Left kidney (tissue), 2 donors: ENCODE results near the gene ZC3HAV1. TPM values are rescaled to one million over a fixed set of nuclear protein-coding genes. Genes with fewer than 3 reads are reported as not detected.
A peak's percentile ranks its signal among the peaks of the same experiment; 100 is the strongest.
"Not testable (repeated sequence)": the region's sequence is repeated elsewhere in the genome, so short reads cannot be mapped to it uniquely, and the experiment has no call there.

Experiments used
- DNase-seq: peaks from one replicate; pipeline ENCODE4 v3.0.0-alpha.2; 2013
- polyA plus RNA-seq: library from polyadenylated mRNA; unstranded; fragments of 120-200 nt; gene quantifications from one replicate; pipeline ENCODE4 v1.2.1, GENCODE V29; 2013; ENCODE audit not compliant: insufficient read length

Gene ZC3HAV1
- polyA plus RNA-seq, 1 donor: 19.2 TPM

DNA sequence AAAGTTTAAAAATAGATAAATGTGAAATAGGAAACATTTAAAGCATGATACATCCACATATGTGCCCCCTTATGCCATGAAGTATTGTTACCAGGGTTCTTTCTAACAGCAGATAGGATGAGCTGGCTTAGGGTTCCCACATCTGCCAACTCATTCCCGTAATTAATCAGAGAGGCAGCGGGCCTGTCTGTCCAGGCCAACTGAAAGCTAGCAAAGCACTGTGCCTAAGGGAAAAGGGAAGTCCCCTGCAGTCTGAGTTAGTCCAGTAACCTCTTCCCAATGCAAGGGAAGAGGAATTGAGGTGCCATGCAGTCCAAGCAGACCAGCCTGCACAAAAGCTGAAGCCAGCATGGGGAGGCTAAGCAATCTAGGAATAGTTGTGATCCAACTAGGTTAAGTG, 55.4 kb downstream of the ZC3HAV1 start:
- DNase-seq: no peak

DNA sequence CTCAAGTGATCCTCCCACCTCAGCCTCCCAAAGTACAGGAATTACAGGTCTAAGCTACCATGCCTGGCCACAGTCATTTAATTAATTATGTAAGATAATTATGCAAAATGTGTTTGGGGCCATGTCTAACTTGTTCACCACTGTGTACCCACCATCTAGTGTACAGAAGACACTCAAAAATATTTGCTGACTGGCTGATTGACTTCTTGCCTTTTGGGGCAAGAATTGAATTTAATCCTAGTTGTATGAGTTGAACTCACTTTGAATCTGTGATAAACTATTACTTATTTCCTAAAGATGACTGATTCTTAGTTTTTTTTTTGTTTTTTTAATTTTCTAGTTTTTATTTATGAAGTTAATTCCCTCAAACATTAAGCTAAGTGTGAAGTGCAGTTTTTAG, 57.9 kb downstream of the ZC3HAV1 start:
- no peak for DNase-seq

GRCh38 chr7:139049936-139050335, 59.6 kb downstream of the ZC3HAV1 start:
- DNase-seq: no peak

DNA sequence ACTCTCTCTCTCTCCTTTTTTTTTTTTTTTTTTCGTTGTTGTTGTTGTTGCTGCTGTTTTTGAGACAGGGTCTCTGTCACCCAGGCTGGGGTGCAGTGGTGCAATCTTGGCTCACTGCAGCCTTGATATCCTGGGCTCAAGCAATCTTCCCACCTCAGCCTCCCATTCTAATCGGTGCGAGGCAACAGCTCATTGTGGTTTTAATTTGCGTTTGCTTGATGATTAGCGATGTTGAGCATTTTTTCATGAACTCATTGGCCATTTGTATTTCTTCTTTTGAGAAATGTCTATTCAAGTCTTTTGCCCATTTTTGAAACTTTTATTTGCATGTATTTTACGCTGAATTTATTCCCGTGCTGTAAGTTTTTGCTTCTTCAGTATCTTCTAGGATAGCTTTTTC, 60.4 kb downstream of the ZC3HAV1 start:
- DNase-seq: no peak

DNA sequence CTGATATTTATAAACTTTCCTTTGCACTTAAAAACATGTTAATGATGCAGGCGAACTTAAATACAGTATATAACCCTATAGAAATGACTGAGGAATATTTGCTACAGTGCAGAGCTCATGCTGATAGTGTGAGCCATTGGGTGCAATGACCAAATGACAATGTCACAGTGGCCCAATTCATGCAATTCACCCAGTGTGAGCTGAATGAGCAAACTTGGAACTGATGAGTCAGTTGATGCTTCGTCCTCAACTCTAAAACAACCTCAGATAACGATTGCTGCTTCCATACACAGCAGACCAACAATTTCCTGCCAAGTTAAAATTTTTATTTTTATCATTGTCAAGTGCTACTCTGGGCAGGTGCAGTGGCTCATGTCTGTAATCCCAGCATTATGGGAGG, 61.5 kb downstream of the ZC3HAV1 start:
- DNase-seq: no peak

DNA sequence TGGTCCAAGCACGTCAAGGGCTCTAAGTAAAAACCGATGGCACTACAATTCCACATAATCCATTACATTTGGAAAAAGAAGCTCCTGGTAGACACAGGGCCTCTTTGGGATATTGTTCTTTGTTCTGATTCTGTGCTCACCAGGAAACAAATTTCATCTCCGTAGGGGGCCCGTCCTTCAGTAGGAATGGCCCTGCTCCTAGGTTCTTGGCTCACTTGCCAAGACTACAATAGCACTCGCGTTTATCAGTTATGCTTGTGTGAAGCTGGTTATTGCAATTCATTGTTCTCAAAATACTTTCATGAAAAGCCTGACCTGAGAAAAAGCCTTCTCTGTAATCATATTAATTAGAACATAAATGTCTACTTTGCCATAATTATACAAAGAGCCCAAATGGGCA, 63.4 kb downstream of the ZC3HAV1 start:
- DNase-seq: no peak

GRCh38 chr7:139044813-139045794, 64.4 kb downstream of the ZC3HAV1 start:
- no peak for DNase-seq

DNA sequence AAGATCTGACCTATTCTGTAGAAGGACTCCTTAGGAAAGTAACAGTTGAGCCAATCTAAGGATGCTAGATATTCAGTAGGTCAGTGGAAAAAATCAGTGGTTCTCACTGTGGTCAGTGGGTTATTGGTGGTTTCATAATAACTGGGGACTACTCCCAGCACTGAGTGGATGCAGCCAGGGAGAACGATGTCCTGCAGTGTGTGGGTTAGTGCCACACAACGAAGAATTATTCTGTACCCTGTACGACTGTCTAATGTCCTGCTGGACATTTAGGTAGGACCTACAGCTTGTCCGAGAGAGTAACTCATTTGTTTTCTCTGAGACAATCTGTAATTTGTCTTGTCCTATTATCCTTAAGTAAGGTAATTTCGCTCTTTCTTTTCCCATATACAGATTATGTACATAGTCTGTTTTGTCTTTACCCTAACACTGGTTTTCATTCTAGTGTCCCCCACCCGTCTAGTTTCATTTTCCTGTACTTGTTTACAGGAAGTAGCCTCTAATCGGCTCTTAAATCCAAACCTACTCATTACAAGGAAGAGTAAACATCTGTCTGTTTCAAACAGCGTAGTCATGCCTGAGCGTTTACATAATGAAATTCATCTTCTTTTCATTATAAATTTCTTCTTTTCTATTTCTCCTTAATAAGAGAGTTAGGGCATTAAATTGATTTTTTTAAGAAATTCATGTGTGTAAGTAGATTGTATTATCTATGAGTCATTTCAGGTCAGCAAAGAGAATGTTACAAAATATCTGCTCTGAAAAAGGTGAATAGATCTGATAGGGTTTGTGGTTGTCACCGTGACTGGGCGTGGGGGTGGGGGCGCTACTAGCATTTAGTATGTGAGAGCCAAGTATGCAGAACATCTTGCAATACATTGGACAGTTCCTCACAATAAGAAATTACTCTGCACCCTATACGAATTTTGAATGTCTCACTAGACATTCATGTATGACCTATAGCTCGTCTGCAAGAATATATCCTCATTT, 65.4 kb downstream of the ZC3HAV1 start:
- no peak for DNase-seq

GRCh38 chr7:139041378-139042085, 68.0 kb downstream of the ZC3HAV1 start:
- no peak for DNase-seq

DNA sequence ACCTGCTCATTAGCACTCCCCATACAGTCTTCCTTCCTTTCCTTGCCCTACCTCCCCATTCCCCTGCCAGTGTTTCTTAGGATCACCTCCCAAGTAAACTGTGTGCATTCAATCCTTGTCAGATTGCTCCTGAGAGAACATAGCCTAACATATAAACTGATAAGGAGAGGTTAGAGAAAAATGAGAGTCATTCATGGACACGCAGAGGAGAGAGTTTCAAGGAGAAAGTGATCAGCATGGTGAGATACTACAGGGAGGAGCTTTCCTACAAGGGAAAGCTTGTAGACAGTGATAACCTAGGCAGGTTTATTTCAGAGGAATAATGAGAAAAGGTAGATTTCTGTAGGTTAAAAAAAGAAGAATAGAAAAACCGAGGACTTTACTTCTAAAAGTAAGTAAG, 70.8 kb downstream of the ZC3HAV1 start:
- no peak for DNase-seq

GRCh38 chr7:139036901-139037300, 72.6 kb downstream of the ZC3HAV1 start:
- DNase-seq: no peak

GRCh38 chr7:139035586-139036353, 73.8 kb downstream of the ZC3HAV1 start, which contains the start of gene ZC3HAV1L:
ZC3HAV1L (minus strand) TSS chr7:139036042; CDS start chr7:139036017, 25 bp downstream.
- peak; percentile 79 for DNase-seq

DNA sequence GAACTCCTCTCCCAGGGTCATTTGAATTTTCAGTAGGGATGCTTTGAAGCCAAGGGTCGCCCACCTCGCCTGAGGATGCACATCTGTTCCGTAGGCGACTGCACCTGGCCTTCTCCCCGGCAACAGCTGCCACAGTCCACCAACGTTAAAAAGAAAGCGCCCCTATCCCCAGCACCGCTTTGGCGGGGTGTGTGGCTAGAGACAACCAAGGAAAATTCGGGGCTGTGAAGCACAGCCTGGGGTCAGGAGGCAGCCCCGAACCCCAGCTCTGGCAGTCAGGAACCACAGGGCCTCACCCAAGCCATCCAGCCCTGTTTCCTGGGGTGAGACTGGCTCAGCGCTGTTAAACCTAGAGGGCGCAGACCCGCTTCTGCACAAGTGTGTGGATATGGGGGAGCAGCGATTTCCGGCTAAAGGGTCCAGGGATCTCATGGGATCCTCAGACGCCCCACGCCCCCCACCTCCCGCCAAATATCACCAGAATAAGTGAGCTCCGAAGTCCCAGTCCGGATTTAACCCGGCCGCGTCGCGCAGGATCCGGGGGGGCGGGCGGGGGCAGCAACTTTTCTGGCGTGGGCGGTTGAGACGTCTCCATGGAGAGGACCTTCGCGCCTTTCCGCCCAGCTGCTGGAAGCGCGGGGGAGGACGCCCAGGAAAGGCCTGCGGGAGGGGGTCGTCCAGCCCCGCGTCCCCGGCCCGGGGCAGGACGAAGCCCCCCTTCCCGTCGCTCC, 74.5 kb downstream of the ZC3HAV1 start:
- peak; percentile 57 for DNase-seq

- no peak for DNase-seq
These were observed 75.2 kb downstream of the ZC3HAV1 start for GRCh38 chr7:139034336-139034735.

DNA sequence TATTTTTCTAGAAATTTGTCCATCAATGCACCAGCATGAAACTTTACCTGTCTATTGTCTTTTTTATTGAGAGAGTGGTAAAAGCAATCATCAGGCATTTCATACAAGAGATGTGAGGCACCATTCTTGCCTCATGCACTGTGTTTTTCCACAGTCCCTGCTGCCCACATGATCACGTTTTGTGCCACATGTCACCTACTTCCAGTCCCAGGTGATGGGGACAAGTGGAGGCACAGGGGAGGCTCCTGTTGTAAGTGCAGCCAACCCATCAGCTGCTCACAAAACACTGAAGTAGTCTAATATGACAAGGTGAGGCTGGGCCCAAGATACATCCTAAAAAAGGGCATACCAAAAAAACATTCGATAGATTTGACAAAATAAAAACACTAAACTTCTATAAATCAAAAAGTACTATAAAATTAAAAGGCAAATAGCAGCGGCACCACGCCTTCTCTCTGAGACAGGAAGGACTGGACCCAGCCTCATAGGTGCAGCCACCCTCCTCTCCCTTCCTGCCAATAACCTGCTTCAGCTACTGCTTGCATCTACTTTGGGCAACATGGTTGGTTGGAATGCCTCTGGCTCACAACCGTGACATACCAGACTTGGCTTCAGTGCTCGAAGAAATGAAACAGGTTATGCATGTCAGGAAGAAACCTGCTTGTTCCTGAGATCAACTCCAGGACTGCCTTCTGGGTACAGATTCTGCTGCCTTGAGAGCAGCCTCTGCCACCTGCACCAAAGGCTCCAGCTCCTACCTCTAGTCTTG, 76.0 kb downstream of the ZC3HAV1 start:
- peak; percentile 33 for DNase-seq

DNA sequence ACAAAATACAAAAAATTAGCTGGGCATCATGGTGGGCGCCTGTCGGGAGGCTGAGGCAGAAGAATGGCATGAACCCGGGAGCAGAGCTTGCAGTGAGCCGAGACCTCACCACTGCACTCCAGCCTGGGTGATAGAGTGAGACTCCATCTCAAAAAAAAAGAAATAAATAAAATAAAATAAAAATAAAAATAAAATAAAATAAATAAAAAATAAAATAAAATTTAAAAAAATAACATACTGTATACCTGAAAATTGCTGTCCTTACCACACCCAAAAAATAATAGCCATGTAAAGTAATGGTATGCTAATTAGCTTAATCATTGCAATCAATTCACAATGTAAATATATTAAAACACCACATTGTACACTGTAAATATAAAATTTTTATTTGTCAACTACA, 77.0 kb downstream of the ZC3HAV1 start:
- no peak for DNase-seq

- DNase-seq: no peak
These were observed 80.2 kb downstream of the ZC3HAV1 start for GRCh38 chr7:139029353-139029752.

- no peak for DNase-seq
These were observed 83.0 kb downstream of the ZC3HAV1 start for GRCh38 chr7:139026551-139026950.

DNA sequence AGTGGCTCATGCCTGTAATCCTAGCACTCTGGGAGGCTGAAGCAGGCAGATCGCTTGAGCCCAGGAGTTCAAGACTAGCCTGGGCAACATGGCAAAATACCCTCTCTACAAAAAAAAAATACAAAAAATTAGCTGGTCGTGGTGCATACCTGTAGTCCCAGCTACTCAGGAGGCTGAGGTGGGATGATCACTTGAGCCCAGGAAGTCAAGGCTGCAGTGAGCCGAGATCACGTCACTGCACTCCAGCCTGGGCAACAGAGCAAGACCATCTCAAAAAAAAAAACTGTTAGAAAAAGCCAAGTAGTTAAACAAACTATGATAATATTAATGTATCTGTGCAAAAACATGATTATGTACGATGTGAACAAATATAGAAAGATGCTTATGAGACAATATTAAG, 83.7 kb downstream of the ZC3HAV1 start:
- not testable (repeated sequence) for DNase-seq

DNA sequence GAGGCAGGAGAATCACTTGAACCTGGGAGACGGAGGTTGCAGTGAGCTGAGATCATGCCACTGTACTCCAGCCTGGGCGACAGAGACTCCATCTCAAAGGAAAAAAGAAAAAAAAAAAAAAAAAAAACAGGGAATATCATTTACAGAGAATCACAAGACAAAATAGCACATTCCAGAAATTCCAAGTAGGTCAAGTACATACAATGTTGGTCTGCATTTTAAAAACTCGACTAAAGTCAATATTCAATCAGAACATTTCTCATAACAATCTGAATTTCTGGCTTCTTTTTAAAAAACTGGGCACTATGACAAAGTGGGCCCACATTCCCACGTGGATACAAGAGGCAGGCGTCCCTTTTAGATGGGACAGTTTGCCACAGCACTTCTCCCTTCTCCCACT, 86.4 kb downstream of the ZC3HAV1 start:
- DNase-seq: no peak
